Mesothelial cell of epicardium (in vitro differentiated cells): ENCODE data around the gene LRRFIP1. TPM values are rescaled to one million over a fixed set of nuclear protein-coding genes. Genes with fewer than 3 reads are reported as not detected.

ENCODE experiments used
- DNase-seq, 2 experiments: peaks; one replicate each; pipeline ENCODE4 v3.0.0; 2021; ENCODE audit warnings: low spot score in 2 of 2; ENCODE audit not compliant: unreplicated experiment in 2 of 2
- H3K27ac Mint-ChIP-seq: 2 replicates; pipeline ENCODE4 v1.8.0; 2021; ENCODE audit warnings: mixed read lengths
- H3K27me3 Mint-ChIP-seq: 2 replicates; pipeline ENCODE4 v1.8.0; 2021; ENCODE audit warnings: low read depth, mixed read lengths
- H3K36me3 Mint-ChIP-seq: 2 replicates; pipeline ENCODE4 v1.8.0; 2021; ENCODE audit warnings: mixed read lengths
- H3K4me1 Mint-ChIP-seq: 2 replicates; pipeline ENCODE4 v1.8.0; 2021; ENCODE audit warnings: mixed read lengths
- H3K4me3 Mint-ChIP-seq: 2 replicates; pipeline ENCODE4 v1.8.0; 2021; ENCODE audit warnings: mild to moderate bottlenecking, moderate library complexity, mixed read lengths
- H3K9me3 Mint-ChIP-seq: 2 replicates; pipeline ENCODE4 v1.8.0; 2021; ENCODE audit warnings: mixed read lengths
- total RNA-seq: library from RNA; stranded (reverse); gene quantifications from 3 replicates; pipeline ENCODE4 v1.2.1, GENCODE V29; 2021
- TF ChIP-seq, protein P1 (sequence below): fragments of 200-600 bp; sonication (generic); IDR thresholded peaks from one replicate; pipeline ENCODE4 v1.5.0; 2021; ENCODE audit warnings: antibody characterized with exemption; ENCODE audit not compliant: unreplicated experiment

LRRFIP1 gene
- total RNA-seq, 1 donor from 2014 or later: 47.5 TPM

DNA sequence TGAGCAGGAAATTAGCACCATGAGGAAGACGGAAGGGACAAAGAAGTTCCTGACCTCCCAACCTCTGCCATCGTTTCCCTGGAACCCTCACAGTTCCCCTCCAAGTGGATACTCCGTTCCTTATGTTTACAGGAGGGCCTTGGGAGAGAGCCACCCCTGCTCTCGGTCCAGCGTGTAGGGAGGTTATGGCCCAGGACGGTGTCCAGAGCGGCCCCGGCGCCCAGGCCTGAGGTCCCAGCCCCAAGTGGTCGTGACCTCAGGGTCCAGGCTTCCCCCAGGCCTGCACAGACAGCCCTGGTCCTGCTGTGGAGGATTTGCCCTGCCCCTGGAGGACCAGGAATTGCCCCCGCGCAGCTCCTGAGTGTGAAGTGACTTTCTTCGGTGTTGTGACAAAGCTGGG, 109.4 kb downstream of the LRRFIP1 start:
- Mint-ChIP-seq H3K27me3 (no peaks in the 10 kb centered on the region), H3K36me3 (peaks cover 3% of the 10 kb centered on the region), H3K27ac (peak overlapping the region; percentile 88), H3K4me3 (peak overlapping the region; percentile 14), H3K9me3 (no peaks in the 10 kb centered on the region), H3K4me1 (peaks cover 59% of the 10 kb centered on the region)
- TF ChIP-seq, protein P1, sequence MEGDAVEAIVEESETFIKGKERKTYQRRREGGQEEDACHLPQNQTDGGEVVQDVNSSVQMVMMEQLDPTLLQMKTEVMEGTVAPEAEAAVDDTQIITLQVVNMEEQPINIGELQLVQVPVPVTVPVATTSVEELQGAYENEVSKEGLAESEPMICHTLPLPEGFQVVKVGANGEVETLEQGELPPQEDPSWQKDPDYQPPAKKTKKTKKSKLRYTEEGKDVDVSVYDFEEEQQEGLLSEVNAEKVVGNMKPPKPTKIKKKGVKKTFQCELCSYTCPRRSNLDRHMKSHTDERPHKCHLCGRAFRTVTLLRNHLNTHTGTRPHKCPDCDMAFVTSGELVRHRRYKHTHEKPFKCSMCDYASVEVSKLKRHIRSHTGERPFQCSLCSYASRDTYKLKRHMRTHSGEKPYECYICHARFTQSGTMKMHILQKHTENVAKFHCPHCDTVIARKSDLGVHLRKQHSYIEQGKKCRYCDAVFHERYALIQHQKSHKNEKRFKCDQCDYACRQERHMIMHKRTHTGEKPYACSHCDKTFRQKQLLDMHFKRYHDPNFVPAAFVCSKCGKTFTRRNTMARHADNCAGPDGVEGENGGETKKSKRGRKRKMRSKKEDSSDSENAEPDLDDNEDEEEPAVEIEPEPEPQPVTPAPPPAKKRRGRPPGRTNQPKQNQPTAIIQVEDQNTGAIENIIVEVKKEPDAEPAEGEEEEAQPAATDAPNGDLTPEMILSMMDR: no peak
- no peak for DNase-seq

DNA sequence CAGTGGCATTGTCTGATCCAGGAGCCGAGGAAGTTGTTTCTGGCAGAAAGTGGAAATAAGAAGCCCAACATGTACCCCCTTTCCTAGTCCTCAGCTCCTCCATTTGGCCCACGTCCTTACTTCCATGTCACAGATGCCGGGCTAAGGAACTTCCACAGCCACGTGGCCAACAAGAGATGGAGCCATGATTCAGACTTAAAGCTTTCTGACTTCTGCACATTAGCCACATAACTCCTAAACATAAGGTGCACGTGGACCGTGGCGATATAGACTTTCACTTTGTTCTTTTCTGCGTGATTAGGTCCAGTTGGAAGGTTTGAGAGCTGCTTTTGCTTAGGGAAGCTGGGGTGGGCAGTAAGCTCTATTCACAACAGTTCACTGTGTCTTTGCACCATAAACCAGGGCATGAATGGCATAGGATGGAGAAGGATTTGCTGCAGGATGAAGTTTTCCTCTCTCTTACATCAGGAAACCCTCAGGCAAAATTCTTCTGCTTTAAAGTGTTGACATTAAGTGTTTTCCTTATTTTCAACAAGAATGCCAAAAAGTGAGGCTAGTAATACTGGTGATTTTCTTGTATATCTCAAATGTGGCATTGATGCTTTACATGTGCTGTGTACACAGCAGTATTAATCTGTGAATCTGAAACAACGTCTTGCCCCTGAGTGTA, 109.9 kb downstream of the LRRFIP1 start:
- TF ChIP-seq, protein P1: no peak
- no peak overlapping the region for H3K27ac Mint-ChIP-seq
- peaks cover 55% of the 10 kb centered on the region for H3K4me1 Mint-ChIP-seq
- H3K36me3 Mint-ChIP-seq: peaks cover 3% of the 10 kb centered on the region
- no peaks in the 10 kb centered on the region for H3K27me3 Mint-ChIP-seq
- DNase-seq: no peak
- H3K4me3 Mint-ChIP-seq: no peak overlapping the region
- H3K9me3 Mint-ChIP-seq: no peaks in the 10 kb centered on the region

DNA sequence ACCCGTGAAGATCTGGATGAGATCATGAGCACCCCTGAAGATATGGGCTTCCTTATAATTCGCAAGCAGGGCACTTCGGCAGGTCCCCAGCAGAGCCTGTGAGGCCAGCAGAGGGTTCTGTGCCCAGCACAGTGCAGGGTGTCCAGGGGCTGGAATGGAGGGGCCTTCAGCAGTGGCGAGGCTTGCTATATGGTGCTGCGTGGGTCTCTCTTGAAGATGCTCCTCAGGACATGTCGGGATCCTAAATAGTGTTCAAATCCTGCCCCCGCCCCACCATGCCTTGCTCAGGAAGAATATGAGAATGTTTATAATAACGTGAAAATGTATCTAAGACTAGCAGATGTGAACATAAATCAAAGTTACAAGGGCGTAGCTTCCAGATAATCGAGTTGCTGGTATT, 110.9 kb downstream of the LRRFIP1 start:
- H3K4me3 Mint-ChIP-seq: no peak overlapping the region
- H3K4me1 Mint-ChIP-seq: peaks cover 47% of the 10 kb centered on the region
- H3K36me3 Mint-ChIP-seq: peaks cover 3% of the 10 kb centered on the region
- H3K27me3 Mint-ChIP-seq: no peaks in the 10 kb centered on the region
- H3K27ac Mint-ChIP-seq: no peak overlapping the region
- no peaks in the 10 kb centered on the region for H3K9me3 Mint-ChIP-seq
- DNase-seq: no peak
- TF ChIP-seq, protein P1: no peak

DNA sequence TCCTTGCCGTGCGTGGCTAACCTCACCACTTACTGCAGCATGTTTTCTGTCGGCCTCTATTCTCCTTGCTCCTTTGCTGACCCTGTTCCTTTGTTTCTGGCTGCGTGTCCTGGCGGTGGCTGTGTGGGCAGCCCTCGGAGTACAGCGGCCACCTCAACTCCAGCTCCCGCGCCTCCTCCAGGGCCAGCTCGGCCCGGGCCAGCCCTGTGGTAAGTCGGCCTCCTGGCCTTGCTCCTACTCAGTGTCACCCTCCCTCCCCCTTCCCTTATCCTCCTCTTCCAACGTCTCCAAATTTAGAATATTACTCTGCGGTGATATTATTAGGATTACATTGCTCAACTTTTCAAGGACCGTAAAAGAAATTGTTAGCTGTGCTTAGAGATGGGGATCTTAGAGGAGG, 111.7 kb downstream of the LRRFIP1 start:
- H3K27ac Mint-ChIP-seq: no peak overlapping the region
- peaks cover 3% of the 10 kb centered on the region for H3K36me3 Mint-ChIP-seq
- no peaks in the 10 kb centered on the region for H3K27me3 Mint-ChIP-seq
- TF ChIP-seq, protein P1: no peak
- H3K4me1 Mint-ChIP-seq: peaks cover 40% of the 10 kb centered on the region
- no peaks in the 10 kb centered on the region for H3K9me3 Mint-ChIP-seq
- DNase-seq: no peak
- no peak overlapping the region for H3K4me3 Mint-ChIP-seq

DNA sequence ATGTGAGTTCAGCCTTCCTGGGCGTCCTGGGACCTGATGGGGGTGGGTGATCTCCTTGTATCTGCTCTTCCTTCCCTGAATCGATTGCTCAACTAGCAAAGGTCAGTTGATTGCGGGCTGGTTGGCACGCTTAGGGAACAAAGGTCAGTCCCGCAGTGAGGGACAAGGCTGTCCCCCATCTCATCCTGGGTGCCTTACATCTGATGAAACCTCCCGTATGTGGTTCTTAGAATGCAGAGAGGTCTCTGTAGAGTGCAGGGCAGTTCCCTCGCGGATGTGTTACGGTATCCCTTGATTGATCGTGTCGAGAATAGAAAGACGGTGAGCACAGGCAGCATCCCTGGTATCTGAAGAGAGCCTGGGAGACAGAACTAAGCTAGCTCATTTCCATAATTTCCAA, 114.8 kb downstream of the LRRFIP1 start:
- Mint-ChIP-seq H3K36me3 (peaks cover 3% of the 10 kb centered on the region), H3K9me3 (no peaks in the 10 kb centered on the region), H3K27ac (no peak overlapping the region), H3K27me3 (no peaks in the 10 kb centered on the region), H3K4me3 (no peak overlapping the region), H3K4me1 (peaks cover 24% of the 10 kb centered on the region)
- TF ChIP-seq, protein P1: no peak
- DNase-seq: no peak
